NCI-H2107 treated with DMSO at 0.1 percent for 48 hours (cell line): ENCODE data around the gene SLC26A4.
A peak's percentile ranks its signal among the peaks of the same experiment; 100 is the strongest.

Experiments used
- DNase-seq: peaks from one replicate; lab custom pipeline; 2025; ENCODE audit not compliant: unreplicated experiment; lab: John Stamatoyannopoulos, UW

The SLC26A4 gene

DNA sequence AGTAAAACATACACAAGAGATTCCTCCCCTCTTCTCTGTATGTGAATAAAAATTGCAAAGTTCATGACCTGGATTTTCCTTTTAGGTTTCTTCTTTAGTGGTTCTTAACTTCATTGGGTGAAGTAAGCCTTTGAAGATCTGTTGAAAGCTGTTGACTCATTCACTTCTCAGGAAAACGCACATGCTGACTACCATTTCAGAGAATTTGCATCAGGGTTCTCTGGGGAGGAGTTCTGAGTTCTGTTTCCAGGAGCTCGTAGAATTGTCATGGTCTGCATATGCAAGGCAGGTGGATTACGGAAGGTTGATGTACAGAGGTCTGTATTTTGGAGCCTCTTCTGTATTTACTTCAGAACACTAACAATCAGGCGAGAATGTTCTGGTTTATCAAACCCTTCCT, 962 bp upstream of the SLC26A4 start:
- DNase-seq, result no peak

- DNase-seq, result peak; percentile 26
Observed at GRCh38 chr7:107661081-107661864, 645 bp downstream of the SLC26A4 start.

DNA sequence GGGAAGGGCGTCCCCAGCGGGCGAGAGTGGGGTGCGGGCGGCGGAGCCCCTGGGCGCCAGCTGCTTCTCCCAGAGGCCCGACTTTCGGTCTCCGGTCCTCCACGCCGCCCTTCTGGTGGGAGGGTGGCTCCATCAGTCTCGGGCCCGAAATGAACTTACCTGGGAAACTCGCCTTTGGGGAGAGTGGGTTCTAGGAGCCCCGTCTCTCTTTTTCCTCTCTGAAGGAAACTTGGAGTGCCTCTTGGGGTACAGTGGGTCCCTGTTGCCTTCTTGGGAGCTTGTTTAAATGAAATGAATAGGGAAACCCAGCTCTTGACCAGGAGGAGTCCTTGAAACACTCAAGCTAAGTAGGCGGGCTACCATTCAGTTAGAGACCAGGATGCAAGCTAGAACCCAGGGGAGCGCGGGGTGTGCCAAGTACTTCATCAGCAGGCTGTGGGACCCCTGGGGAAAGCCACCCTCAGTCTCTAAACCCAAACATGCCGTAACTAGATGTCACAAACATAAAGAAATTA, 1.3 kb downstream of the SLC26A4 start:
- DNase-seq, result no peak

DNA sequence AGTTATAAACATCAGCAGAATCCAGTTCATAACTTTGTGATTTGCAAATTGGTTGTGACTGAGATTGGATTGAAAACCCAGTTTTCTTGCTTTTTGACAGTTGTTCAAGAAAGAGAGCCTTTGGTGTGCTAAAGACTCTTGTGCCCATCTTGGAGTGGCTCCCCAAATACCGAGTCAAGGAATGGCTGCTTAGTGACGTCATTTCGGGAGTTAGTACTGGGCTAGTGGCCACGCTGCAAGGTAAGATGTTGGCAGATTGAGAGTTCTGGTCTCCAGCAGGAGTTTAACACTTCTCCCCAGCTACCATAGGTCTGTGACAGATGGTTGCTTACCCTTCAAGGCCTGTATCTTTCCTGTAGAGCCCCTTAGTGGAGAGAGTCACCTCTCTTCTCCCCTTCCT, 2.6 kb downstream of the SLC26A4 start:
- DNase-seq, result no peak

- no peak for DNase-seq
Observed at GRCh38 chr7:107666790-107667189, 6.2 kb downstream of the SLC26A4 start.

DNA sequence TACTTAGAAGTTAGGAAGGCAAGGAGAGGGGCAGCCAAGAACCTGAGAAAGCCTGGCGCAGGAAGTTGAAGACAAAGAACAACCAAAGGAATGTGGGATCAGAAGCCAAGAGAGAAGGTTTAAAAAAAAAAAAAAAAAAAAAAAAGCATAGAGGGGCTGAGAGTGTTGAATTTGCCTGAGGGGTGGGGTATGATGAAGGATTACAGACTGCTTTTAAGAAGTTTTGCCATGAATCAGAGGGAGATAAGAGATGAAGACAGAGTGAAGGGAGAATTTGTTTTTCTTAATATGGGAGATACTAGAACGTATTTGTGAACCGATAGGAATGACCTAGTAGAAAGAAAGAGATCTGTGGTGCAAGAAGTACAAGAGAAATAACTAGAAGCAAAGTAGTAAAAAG, 6.7 kb downstream of the SLC26A4 start:
- no peak for DNase-seq

- no peak for DNase-seq
Observed at GRCh38 chr7:107668296-107668695, 7.7 kb downstream of the SLC26A4 start.

- DNase-seq, result no peak
Observed at GRCh38 chr7:107672183-107672582, 11.6 kb downstream of the SLC26A4 start.

- no peak for DNase-seq
Observed at GRCh38 chr7:107676249-107676648, 15.6 kb downstream of the SLC26A4 start.

- no peak for DNase-seq
Observed at GRCh38 chr7:107678110-107678753, 17.6 kb downstream of the SLC26A4 start.

- no peak for DNase-seq
Observed at GRCh38 chr7:107680478-107680877, 19.9 kb downstream of the SLC26A4 start.

DNA sequence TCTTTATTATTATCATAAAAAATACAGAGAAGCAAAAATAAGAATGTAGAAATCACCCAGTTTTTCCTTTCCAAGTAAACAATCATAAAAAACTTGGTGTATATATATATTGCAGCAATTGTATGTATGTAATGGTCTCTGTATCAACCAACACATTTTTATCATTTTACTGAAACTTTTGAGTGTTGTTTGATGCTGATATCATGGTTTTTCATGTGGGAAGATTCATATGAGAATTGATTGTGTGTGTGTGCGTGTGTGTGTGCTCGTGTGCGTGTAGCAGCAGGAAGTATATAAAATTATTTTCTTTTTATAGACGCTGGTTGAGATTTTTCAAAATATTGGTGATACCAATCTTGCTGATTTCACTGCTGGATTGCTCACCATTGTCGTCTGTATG, 22.3 kb downstream of the SLC26A4 start:
- DNase-seq, result no peak

- no peak for DNase-seq
Observed at GRCh38 chr7:107684287-107684686, 23.7 kb downstream of the SLC26A4 start.

GRCh38 chr7:107684947-107685463, 24.4 kb downstream of the SLC26A4 start:
- DNase-seq, result peak; percentile 67

- no peak for DNase-seq
Observed at GRCh38 chr7:107686816-107687387, 26.3 kb downstream of the SLC26A4 start.

DNA sequence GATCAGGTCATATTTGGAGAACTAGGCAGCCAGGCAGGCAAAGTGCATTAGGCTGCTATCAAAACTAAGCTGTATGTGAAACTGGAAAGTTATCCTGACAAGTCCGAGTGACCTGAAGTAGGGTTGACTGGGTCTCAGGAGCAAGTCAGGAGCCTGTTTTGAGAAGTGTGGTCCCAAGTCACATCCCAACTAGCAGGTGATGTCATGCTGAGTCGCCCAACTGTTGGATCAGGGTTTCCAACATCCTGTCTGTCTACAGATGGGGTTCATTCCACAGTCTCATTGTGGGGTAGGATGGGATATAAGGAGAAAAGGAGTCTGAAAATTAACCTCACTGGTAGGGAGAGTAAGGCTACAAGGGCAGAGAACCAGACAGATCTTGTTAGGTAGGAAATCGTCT, 27.0 kb downstream of the SLC26A4 start:
- no peak for DNase-seq

GRCh38 chr7:107689553-107689952, 28.9 kb downstream of the SLC26A4 start:
- no peak for DNase-seq

GRCh38 chr7:107690084-107690483, 29.5 kb downstream of the SLC26A4 start:
- DNase-seq, result no peak

GRCh38 chr7:107690611-107691010, 30.0 kb downstream of the SLC26A4 start:
- no peak for DNase-seq

- no peak for DNase-seq
Observed at GRCh38 chr7:107691716-107692115, 31.1 kb downstream of the SLC26A4 start.

DNA sequence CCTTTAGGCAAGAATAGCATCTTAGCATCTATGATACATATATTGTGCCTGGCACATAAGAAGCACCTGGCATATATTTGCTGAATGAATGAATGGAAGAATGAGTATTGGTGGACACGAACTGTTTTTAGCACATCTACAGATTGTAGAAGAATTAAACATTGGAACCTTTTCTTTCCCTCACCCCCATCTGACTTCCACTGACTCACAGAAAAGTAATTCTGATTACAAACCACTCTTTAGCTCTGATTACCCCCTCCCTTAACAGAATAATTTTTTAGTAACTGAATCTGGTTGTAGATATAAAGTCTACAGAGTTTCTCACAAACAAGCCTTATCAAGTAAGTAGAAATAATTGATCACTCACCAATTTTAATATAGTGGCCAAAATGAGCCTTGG, 31.9 kb downstream of the SLC26A4 start:
- no peak for DNase-seq

- DNase-seq, result no peak
Observed at GRCh38 chr7:107693396-107693795, 32.8 kb downstream of the SLC26A4 start.
